CD4-positive, alpha-beta T cell treated with Interferon gamma for 1 hour (primary cell): ENCODE results near the gene VENTX.
A peak's percentile ranks its signal among the peaks of the same experiment; 100 is the strongest.

Source experiments
- DNase-seq: peaks from one replicate; pipeline ENCODE4 v3.0.0-alpha.2; 2020

Gene VENTX

GRCh38 chr10:133238466-133238804, 780 bp downstream of the VENTX start:
- DNase-seq = no peak

GRCh38 chr10:133239990-133240389, 2.3 kb downstream of the VENTX start:
- DNase-seq = no peak

- DNase-seq = no peak
These were observed 4.0 kb downstream of the VENTX start for GRCh38 chr10:133241501-133242205.

- no peak for DNase-seq
These were observed 5.1 kb downstream of the VENTX start for GRCh38 chr10:133242611-133243356.

- DNase-seq = no peak
These were observed 5.9 kb downstream of the VENTX start for GRCh38 chr10:133243593-133243992.

- DNase-seq = no peak
These were observed 8.0 kb downstream of the VENTX start for GRCh38 chr10:133245439-133246235.

GRCh38 chr10:133246236-133246626, 8.6 kb downstream of the VENTX start:
- no peak for DNase-seq

- no peak for DNase-seq
These were observed 10.2 kb downstream of the VENTX start for GRCh38 chr10:133247681-133248333.

GRCh38 chr10:133248334-133248715, 10.7 kb downstream of the VENTX start:
- no peak for DNase-seq

GRCh38 chr10:133249094-133249780, 11.6 kb downstream of the VENTX start:
- DNase-seq = no peak

GRCh38 chr10:133249975-133250754, 12.5 kb downstream of the VENTX start:
- DNase-seq = no peak

- no peak for DNase-seq
These were observed 13.9 kb downstream of the VENTX start for GRCh38 chr10:133251388-133252222.

- DNase-seq = no peak
These were observed 14.5 kb downstream of the VENTX start for GRCh38 chr10:133252223-133252552.

GRCh38 chr10:133253361-133253955, 15.8 kb downstream of the VENTX start:
- no peak for DNase-seq

GRCh38 chr10:133254421-133255120, 16.9 kb downstream of the VENTX start:
- DNase-seq = no peak

- no peak for DNase-seq
These were observed 17.7 kb downstream of the VENTX start for GRCh38 chr10:133255323-133255722.

GRCh38 chr10:133257489-133258065, 19.9 kb downstream of the VENTX start:
- DNase-seq = peak; percentile 32

- DNase-seq = peak; percentile 24
These were observed 20.6 kb downstream of the VENTX start for GRCh38 chr10:133258066-133258817.
